ENCODE data around the gene KRTAP20-1. TPM values are rescaled to one million over a fixed set of nuclear protein-coding genes. Genes with fewer than 3 reads are reported as not detected.

KRTAP20-1 gene
- total and polyA plus RNA-seq, 2 donors = not detected

GRCh38 chr21:30628109-30628508 is 11.9 kb downstream of the KRTAP20-1 start:
- Histone ChIP-seq H3K4me1 (ENCODE audit: control insufficient read depth in 2 of 2, insufficient read depth in 2 of 2, low read length in 2 of 2) (no peaks in the 10 kb centered on the region), H3K27ac (ENCODE audit: low read depth in 1 of 2, low read length in 1 of 2) (no peak overlapping the region), H3K27me3 (ENCODE audit: control insufficient read depth in 2 of 2, insufficient read depth in 1 of 2, low read length in 1 of 2) (no peaks in the 10 kb centered on the region), H3K4me3 (ENCODE audit: low read length in 2 of 2) (no peak overlapping the region), H3K9me3 (ENCODE audit: control insufficient read depth in 2 of 2, insufficient read depth in 1 of 2, low read length in 1 of 2) (peaks cover 0 to 7% of the 10 kb centered on the region in 2 donors), H3K36me3 (ENCODE audit: control insufficient read depth in 2 of 2, insufficient read depth in 2 of 2, low read length in 1 of 2) (no peaks in the 10 kb centered on the region)
- DNase-seq (ENCODE audit: low read depth in 6 of 9, low spot score in 9 of 9) = no peak
- WGBS = 83% methylated on average over 4 of the region's 4 CpGs

- DNase-seq (ENCODE audit: low read depth in 6 of 9, low spot score in 9 of 9) = no peak
- 82% methylated on average over 1 of the region's 1 CpG for WGBS
- peaks cover 0 to 7% of the 10 kb centered on the region in 2 donors for H3K9me3 ChIP-seq (ENCODE audit: control insufficient read depth in 2 of 2, insufficient read depth in 1 of 2, low read length in 1 of 2)
- no peaks in the 10 kb centered on the region for H3K27me3 ChIP-seq (ENCODE audit: control insufficient read depth in 2 of 2, insufficient read depth in 1 of 2, low read length in 1 of 2)
- H3K4me1 ChIP-seq (ENCODE audit: control insufficient read depth in 2 of 2, insufficient read depth in 2 of 2, low read length in 2 of 2) = no peaks in the 10 kb centered on the region
- no peak overlapping the region for H3K4me3 ChIP-seq (ENCODE audit: low read length in 2 of 2)
- H3K27ac ChIP-seq (ENCODE audit: low read depth in 1 of 2, low read length in 1 of 2) = no peak overlapping the region
- no peaks in the 10 kb centered on the region for H3K36me3 ChIP-seq (ENCODE audit: control insufficient read depth in 2 of 2, insufficient read depth in 2 of 2, low read length in 1 of 2)
Observed at GRCh38 chr21:30629200-30629599, 13.0 kb downstream of the KRTAP20-1 start.

- WGBS = 95% methylated on average over 1 of the region's 1 CpG
Observed at GRCh38 chr21:30634906-30635305, 18.7 kb downstream of the KRTAP20-1 start, which contains the start of gene KRTAP20-2. TSS of gene KRTAP20-2 (plus strand) at chr21:30635206. CDS start at chr21:30635264, 58 bp downstream.

GRCh38 chr21:30638686-30639085 is 22.5 kb downstream of the KRTAP20-1 start:
- Histone ChIP-seq H3K4me3 (ENCODE audit: low read length in 2 of 2) (no peak overlapping the region), H3K9me3 (ENCODE audit: control insufficient read depth in 2 of 2, insufficient read depth in 1 of 2, low read length in 1 of 2) (no peaks in the 10 kb centered on the region), H3K4me1 (ENCODE audit: control insufficient read depth in 2 of 2, insufficient read depth in 2 of 2, low read length in 2 of 2) (no peaks in the 10 kb centered on the region), H3K27ac (ENCODE audit: low read depth in 1 of 2, low read length in 1 of 2) (no peak overlapping the region), H3K27me3 (ENCODE audit: control insufficient read depth in 2 of 2, insufficient read depth in 1 of 2, low read length in 1 of 2) (no peaks in the 10 kb centered on the region), H3K36me3 (ENCODE audit: control insufficient read depth in 2 of 2, insufficient read depth in 2 of 2, low read length in 1 of 2) (no peaks in the 10 kb centered on the region)
- no peak for DNase-seq (ENCODE audit: low read depth in 6 of 9, low spot score in 9 of 9)
- WGBS = 92% methylated on average over 3 of the region's 3 CpGs

More at GRCh38 chr21:30634906-30635305, 18.7 kb downstream of the KRTAP20-1 start, which contains the start of gene KRTAP20-2:
- no peak within 1 kb of the TSS for H3K4me3 ChIP-seq (ENCODE audit: low read length in 2 of 2)
- no peaks in the 10 kb centered on the region for H3K9me3 ChIP-seq (ENCODE audit: control insufficient read depth in 2 of 2, insufficient read depth in 1 of 2, low read length in 1 of 2)
- H3K36me3 ChIP-seq (ENCODE audit: control insufficient read depth in 2 of 2, insufficient read depth in 2 of 2, low read length in 1 of 2) = no peaks in the 10 kb centered on the region
- H3K27me3 ChIP-seq (ENCODE audit: control insufficient read depth in 2 of 2, insufficient read depth in 1 of 2, low read length in 1 of 2) = no peaks in the 10 kb centered on the region
- H3K27ac ChIP-seq (ENCODE audit: low read depth in 1 of 2, low read length in 1 of 2) = no peak within 1 kb of the TSS
- no peaks in the 10 kb centered on the region for H3K4me1 ChIP-seq (ENCODE audit: control insufficient read depth in 2 of 2, insufficient read depth in 2 of 2, low read length in 2 of 2)
- no peak for DNase-seq (ENCODE audit: low read depth in 6 of 9, low spot score in 9 of 9)

GRCh38 chr21:30642564-30642963 is 26.3 kb downstream of the KRTAP20-1 start, which contains the start of gene KRTAP20-3:
TSS of gene KRTAP20-3 (plus strand) at chr21:30642864.
- no peak for DNase-seq (ENCODE audit: low read depth in 6 of 9, low spot score in 9 of 9)
- 98% methylated on average over 2 of the region's 2 CpGs for WGBS
- Histone ChIP-seq H3K27ac (ENCODE audit: low read depth in 1 of 2, low read length in 1 of 2) (no peak within 1 kb of the TSS), H3K27me3 (ENCODE audit: control insufficient read depth in 2 of 2, insufficient read depth in 1 of 2, low read length in 1 of 2) (no peaks in the 10 kb centered on the region), H3K9me3 (ENCODE audit: control insufficient read depth in 2 of 2, insufficient read depth in 1 of 2, low read length in 1 of 2) (no peaks in the 10 kb centered on the region), H3K4me1 (ENCODE audit: control insufficient read depth in 2 of 2, insufficient read depth in 2 of 2, low read length in 2 of 2) (no peaks in the 10 kb centered on the region), H3K36me3 (ENCODE audit: control insufficient read depth in 2 of 2, insufficient read depth in 2 of 2, low read length in 1 of 2) (no peaks in the 10 kb centered on the region), H3K4me3 (ENCODE audit: low read length in 2 of 2) (no peak within 1 kb of the TSS)

GRCh38 chr21:30646904-30647414 is 30.7 kb downstream of the KRTAP20-1 start:
- H3K4me1 ChIP-seq (ENCODE audit: control insufficient read depth in 2 of 2, insufficient read depth in 2 of 2, low read length in 2 of 2) = no peaks in the 10 kb centered on the region
- H3K27me3 ChIP-seq (ENCODE audit: control insufficient read depth in 2 of 2, insufficient read depth in 1 of 2, low read length in 1 of 2) = no peaks in the 10 kb centered on the region
- H3K27ac ChIP-seq (ENCODE audit: low read depth in 1 of 2, low read length in 1 of 2) = no peak overlapping the region
- 98% methylated on average over 1 of the region's 1 CpG for WGBS
- no peak for DNase-seq (ENCODE audit: low read depth in 6 of 9, low spot score in 9 of 9)
- H3K4me3 ChIP-seq (ENCODE audit: low read length in 2 of 2) = no peak overlapping the region
- H3K9me3 ChIP-seq (ENCODE audit: control insufficient read depth in 2 of 2, insufficient read depth in 1 of 2, low read length in 1 of 2) = no peaks in the 10 kb centered on the region
- no peaks in the 10 kb centered on the region for H3K36me3 ChIP-seq (ENCODE audit: control insufficient read depth in 2 of 2, insufficient read depth in 2 of 2, low read length in 1 of 2)

GRCh38 chr21:30652891-30653290 is 36.7 kb downstream of the KRTAP20-1 start:
- H3K36me3 ChIP-seq (ENCODE audit: control insufficient read depth in 2 of 2, insufficient read depth in 2 of 2, low read length in 1 of 2) = no peaks in the 10 kb centered on the region

More at GRCh38 chr21:30652891-30653290, 36.7 kb downstream of the KRTAP20-1 start:
- no peak overlapping the region for H3K27ac ChIP-seq (ENCODE audit: low read depth in 1 of 2, low read length in 1 of 2)
- H3K4me3 ChIP-seq (ENCODE audit: low read length in 2 of 2) = no peak overlapping the region
- DNase-seq (ENCODE audit: low read depth in 6 of 9, low spot score in 9 of 9) = no peak
- no peaks in the 10 kb centered on the region for H3K9me3 ChIP-seq (ENCODE audit: control insufficient read depth in 2 of 2, insufficient read depth in 1 of 2, low read length in 1 of 2)
- no peaks in the 10 kb centered on the region for H3K27me3 ChIP-seq (ENCODE audit: control insufficient read depth in 2 of 2, insufficient read depth in 1 of 2, low read length in 1 of 2)
- H3K4me1 ChIP-seq (ENCODE audit: control insufficient read depth in 2 of 2, insufficient read depth in 2 of 2, low read length in 2 of 2) = no peaks in the 10 kb centered on the region

Other genes with a start within 250 kb of the KRTAP20-1 start
- not detected for gene KRTAP13-2, start 244.2 kb upstream of the KRTAP20-1 start, total RNA-seq
- 0.80 TPM for gene KRTAP13-2, start 244.2 kb upstream of the KRTAP20-1 start, polyA plus RNA-seq
- not detected for gene KRTAP13-1, start 220.4 kb upstream of the KRTAP20-1 start, total RNA-seq
- gene KRTAP13-1, start 220.4 kb upstream of the KRTAP20-1 start, polyA plus RNA-seq = 0.16 TPM
- not detected for gene KRTAP13-3, start 190.5 kb upstream of the KRTAP20-1 start, total RNA-seq
- not detected for gene KRTAP13-3, start 190.5 kb upstream of the KRTAP20-1 start, polyA plus RNA-seq
- gene KRTAP13-4, start 186.2 kb upstream of the KRTAP20-1 start, total RNA-seq = 0.05 TPM
- gene KRTAP13-4, start 186.2 kb upstream of the KRTAP20-1 start, polyA plus RNA-seq = 0.34 TPM
- gene KRTAP15-1, start 176.2 kb upstream of the KRTAP20-1 start, total RNA-seq = not detected
- gene KRTAP15-1, start 176.2 kb upstream of the KRTAP20-1 start, polyA plus RNA-seq = not detected
- not detected for gene KRTAP19-1, start 136.1 kb upstream of the KRTAP20-1 start, total RNA-seq
- 0.14 TPM for gene KRTAP19-1, start 136.1 kb upstream of the KRTAP20-1 start, polyA plus RNA-seq
- not detected for gene KRTAP19-2, start 129.0 kb upstream of the KRTAP20-1 start, total RNA-seq
- gene KRTAP19-2, start 129.0 kb upstream of the KRTAP20-1 start, polyA plus RNA-seq = not detected
- gene KRTAP19-3, start 124.4 kb upstream of the KRTAP20-1 start, total RNA-seq = not detected
- 2.4 TPM for gene KRTAP19-3, start 124.4 kb upstream of the KRTAP20-1 start, polyA plus RNA-seq
- not detected for gene KRTAP19-4, start 119.3 kb upstream of the KRTAP20-1 start, total RNA-seq
- gene KRTAP19-4, start 119.3 kb upstream of the KRTAP20-1 start, polyA plus RNA-seq = not detected
- 0.19 TPM for gene KRTAP19-5, start 114.3 kb upstream of the KRTAP20-1 start, total RNA-seq
- gene KRTAP19-5, start 114.3 kb upstream of the KRTAP20-1 start, polyA plus RNA-seq = 0.91 TPM
- gene KRTAP19-6, start 74.6 kb upstream of the KRTAP20-1 start, total RNA-seq = not detected
- gene KRTAP19-6, start 74.6 kb upstream of the KRTAP20-1 start, polyA plus RNA-seq = not detected
- not detected for gene KRTAP19-7, start 55.1 kb upstream of the KRTAP20-1 start, total RNA-seq
- gene KRTAP19-7, start 55.1 kb upstream of the KRTAP20-1 start, polyA plus RNA-seq = not detected
- gene KRTAP22-2, start 26.0 kb upstream of the KRTAP20-1 start, total RNA-seq = not detected
- not detected for gene KRTAP22-2, start 26.0 kb upstream of the KRTAP20-1 start, polyA plus RNA-seq
- gene KRTAP6-3, start 24.0 kb upstream of the KRTAP20-1 start, total RNA-seq = not detected
- gene KRTAP6-3, start 24.0 kb upstream of the KRTAP20-1 start, polyA plus RNA-seq = not detected
- not detected for gene KRTAP6-2, start 17.5 kb upstream of the KRTAP20-1 start, total RNA-seq
- not detected for gene KRTAP6-2, start 17.5 kb upstream of the KRTAP20-1 start, polyA plus RNA-seq
- not detected for gene KRTAP22-1, start 15.3 kb upstream of the KRTAP20-1 start, total RNA-seq
- not detected for gene KRTAP22-1, start 15.3 kb upstream of the KRTAP20-1 start, polyA plus RNA-seq
- gene KRTAP6-1, start 2.5 kb upstream of the KRTAP20-1 start, total RNA-seq = not detected
- gene KRTAP6-1, start 2.5 kb upstream of the KRTAP20-1 start, polyA plus RNA-seq = not detected
- not detected for gene KRTAP20-4, start 4.2 kb downstream of the KRTAP20-1 start, total RNA-seq
- not detected for gene KRTAP20-4, start 4.2 kb downstream of the KRTAP20-1 start, polyA plus RNA-seq
- not detected for gene KRTAP20-2, start 18.8 kb downstream of the KRTAP20-1 start, total RNA-seq
- not detected for gene KRTAP20-2, start 18.8 kb downstream of the KRTAP20-1 start, polyA plus RNA-seq
- not detected for gene KRTAP20-3, start 26.4 kb downstream of the KRTAP20-1 start, total RNA-seq
- gene KRTAP20-3, start 26.4 kb downstream of the KRTAP20-1 start, polyA plus RNA-seq = not detected
- not detected for gene KRTAP21-3, start 102.4 kb downstream of the KRTAP20-1 start, total RNA-seq
- gene KRTAP21-3, start 102.4 kb downstream of the KRTAP20-1 start, polyA plus RNA-seq = not detected
- not detected for gene KRTAP21-2, start 130.8 kb downstream of the KRTAP20-1 start, total RNA-seq
- not detected for gene KRTAP21-2, start 130.8 kb downstream of the KRTAP20-1 start, polyA plus RNA-seq
- not detected for gene KRTAP21-1, start 139.0 kb downstream of the KRTAP20-1 start, total RNA-seq
- gene KRTAP21-1, start 139.0 kb downstream of the KRTAP20-1 start, polyA plus RNA-seq = not detected
- gene KRTAP8-1, start 196.8 kb downstream of the KRTAP20-1 start, total RNA-seq = not detected
- 0.16 TPM for gene KRTAP8-1, start 196.8 kb downstream of the KRTAP20-1 start, polyA plus RNA-seq
- not detected for gene KRTAP7-1, start 213.3 kb downstream of the KRTAP20-1 start, total RNA-seq
- gene KRTAP7-1, start 213.3 kb downstream of the KRTAP20-1 start, polyA plus RNA-seq = 0.23 TPM